ENCODE results near the gene KRTAP5-10.
A peak's percentile ranks its signal among the peaks of the same experiment; 100 is the strongest.
"Not testable (repeated sequence)": the region's sequence is repeated elsewhere in the genome, so short reads cannot be mapped to it uniquely, and the experiment has no call there.

Gene KRTAP5-10

GRCh38 chr11:71574418-71574817 lies 9.1 kb downstream of the KRTAP5-10 start:
- no peak for DNase-seq

DNA sequence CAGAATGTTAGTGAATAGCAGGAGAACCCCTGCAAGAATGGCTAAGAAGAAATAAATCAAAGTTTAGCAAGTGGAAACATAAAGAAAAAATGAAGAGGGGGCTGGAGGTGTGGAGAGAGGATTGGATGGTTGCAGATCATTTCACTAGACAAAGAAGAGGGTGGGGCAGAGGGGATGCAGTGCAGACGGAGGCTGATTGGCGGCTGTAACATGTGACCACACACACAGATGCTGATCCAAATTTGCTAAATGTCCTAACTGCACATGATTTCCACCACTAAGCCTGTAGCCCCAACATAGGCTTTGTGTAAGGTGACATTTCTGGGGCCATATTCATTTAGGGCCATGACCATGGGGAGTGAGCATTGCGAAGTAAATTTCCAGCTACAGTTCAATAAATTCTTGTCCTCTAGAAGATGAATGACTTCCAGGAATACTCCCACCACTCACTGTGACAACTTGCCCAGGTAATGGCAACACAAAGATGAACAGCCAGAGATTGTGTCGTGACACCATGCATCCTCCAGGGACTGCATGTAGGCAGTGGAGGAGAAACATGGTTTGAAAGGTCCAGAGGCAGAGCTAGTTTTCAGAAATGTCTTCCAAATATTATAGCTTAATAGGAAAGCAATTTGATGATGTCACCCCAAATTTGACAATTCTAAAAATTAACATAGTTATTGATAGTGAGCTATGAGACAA lies 10.5 kb downstream of the KRTAP5-10 start:
- DNase-seq: no peak

DNA sequence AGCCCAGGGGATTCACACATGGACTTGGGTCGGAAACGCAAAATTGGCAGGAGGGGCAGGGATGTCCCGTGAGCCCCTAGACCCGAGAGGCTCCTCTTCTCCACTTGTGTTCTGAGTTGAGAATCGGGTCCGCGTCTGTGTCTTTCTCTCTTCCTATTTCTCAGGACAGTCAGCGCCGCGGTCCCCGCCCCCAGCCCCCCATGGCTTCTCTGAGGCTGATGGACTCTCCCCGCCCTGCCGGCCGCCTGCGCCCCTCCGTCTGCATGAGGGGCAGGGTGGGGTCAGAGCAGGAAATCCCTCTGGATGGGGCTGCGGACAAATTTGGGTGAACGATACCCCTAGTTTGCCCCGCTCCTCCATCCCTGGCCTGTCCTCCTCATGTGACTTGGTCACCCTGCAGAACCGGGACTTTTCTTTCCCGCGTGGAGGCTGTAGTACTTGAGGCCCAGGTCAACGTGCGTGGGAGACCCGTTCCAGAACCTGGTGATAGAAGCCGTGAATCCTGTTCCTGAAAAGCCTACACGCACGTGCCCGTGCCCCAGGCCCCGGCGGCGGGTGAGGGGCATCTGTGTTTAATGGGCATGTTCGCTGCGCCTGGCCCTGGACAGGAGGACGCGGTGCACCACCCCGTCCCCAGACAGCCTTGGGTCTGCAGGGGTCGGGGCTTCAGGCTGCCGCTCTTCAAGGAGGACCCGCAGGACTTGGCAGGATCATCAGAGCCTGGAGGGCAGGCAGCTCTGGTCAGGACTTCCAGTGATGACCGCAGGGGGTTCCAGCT lies 11.5 kb downstream of the KRTAP5-10 start:
- DNase-seq: not testable (repeated sequence)

GRCh38 chr11:71577469-71578004 lies 12.2 kb downstream of the KRTAP5-10 start:
- no peak for DNase-seq

- DNase-seq: not testable (repeated sequence)
These were observed 14.2 kb downstream of the KRTAP5-10 start for GRCh38 chr11:71579513-71579912.

DNA sequence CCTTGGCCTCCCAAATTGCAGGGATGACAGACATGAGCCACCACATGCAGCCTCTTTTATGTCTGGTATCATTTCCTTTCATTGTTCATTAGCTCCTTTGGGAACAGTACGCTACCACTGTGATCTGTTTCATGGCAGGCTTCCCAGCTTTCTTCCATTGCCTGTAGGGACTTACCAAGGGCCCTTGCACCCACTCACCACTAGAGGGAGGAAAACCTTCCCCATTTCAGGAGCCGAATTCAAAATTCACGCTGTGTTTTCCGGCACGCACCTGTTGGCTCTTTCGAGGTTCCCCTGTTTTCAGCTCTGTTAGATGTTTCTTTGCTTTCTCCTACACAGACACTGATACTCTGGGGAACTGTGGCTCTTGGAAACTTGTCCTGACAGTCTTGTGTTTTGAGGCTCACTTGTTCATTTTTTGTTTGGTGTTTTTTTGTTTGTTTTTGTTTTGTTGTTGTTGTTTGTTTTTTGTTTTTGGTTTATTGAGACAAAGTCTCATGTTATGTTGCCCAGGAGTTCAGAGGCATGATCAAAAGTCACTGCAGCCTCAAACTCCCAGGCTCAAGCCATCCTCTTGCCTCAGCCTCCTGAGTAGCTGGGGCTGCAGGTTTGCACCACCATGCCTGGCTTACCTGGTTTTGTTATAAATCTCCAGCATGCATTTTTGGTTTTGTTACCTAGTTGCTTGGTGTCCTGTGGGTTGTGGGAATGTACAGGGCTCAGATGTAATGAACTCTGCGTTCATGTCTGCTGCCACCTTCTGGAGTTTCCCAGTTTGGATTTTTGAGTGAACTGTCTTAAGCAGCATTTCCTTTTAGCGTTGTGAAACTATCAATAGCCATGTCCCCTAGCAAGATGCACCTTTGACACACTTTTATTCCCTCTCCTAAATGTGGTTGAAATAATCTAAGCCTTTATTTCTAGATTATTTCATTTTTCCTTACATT lies 15.0 kb downstream of the KRTAP5-10 start:
- DNase-seq: no peak

GRCh38 chr11:71581826-71582225 lies 16.5 kb downstream of the KRTAP5-10 start:
- no peak for DNase-seq

GRCh38 chr11:71582309-71582895 lies 17.0 kb downstream of the KRTAP5-10 start, which contains the start of gene KRTAP5-11:
Gene KRTAP5-11 (minus strand): TSS chr11:71582875. CDS start chr11:71582837, 38 bp downstream.
- DNase-seq: no peak

DNA sequence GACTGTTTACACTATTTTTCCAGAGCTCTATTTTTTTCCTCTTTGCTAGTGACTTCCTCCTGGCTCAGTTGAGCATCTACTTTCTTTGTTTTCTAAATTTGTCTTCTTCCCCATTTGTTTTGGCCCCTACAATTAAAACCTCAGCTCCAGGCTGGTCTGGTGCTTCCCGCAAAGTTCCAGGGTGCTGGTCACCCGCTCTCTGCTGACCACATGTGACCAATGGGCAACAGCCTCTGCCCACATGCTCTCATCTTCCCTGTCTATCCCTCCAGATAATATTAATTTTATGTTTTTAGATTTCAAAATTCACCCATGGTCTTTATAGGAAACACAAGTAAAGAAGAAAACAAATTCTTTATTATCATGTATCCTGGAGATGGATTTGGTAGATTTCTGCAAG lies 17.6 kb downstream of the KRTAP5-10 start:
- not testable (repeated sequence) for DNase-seq

GRCh38 chr11:71585673-71586072 lies 20.3 kb downstream of the KRTAP5-10 start:
- DNase-seq: not testable (repeated sequence)

- DNase-seq: not testable (repeated sequence)
These were observed 23.0 kb downstream of the KRTAP5-10 start for GRCh38 chr11:71588314-71588713.

GRCh38 chr11:71588822-71589545 lies 23.6 kb downstream of the KRTAP5-10 start:
- DNase-seq: peak; percentile 43

GRCh38 chr11:71589546-71589920 lies 24.2 kb downstream of the KRTAP5-10 start:
- not testable (repeated sequence) for DNase-seq

DNA sequence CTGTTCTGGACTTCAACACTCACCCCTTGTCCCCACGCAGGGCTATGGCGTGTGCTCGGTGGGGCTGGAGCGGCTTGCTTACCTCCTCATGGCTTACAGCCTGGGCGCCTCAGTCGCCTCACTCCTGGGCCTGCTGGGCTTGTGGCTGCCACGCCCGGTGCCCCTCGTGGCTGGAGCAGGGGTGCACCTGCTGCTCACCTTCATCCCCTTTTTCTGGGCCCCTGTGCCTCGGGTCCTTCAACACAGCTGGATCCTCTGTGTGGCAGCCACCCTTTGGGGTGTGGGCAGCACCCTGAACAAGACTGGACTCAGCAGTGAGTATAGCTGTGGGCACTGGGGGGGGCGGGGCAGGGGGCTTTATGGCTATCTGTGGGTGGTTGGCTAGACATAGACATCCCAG lies 37.9 kb downstream of the KRTAP5-10 start:
- not testable (repeated sequence) for DNase-seq

DNA sequence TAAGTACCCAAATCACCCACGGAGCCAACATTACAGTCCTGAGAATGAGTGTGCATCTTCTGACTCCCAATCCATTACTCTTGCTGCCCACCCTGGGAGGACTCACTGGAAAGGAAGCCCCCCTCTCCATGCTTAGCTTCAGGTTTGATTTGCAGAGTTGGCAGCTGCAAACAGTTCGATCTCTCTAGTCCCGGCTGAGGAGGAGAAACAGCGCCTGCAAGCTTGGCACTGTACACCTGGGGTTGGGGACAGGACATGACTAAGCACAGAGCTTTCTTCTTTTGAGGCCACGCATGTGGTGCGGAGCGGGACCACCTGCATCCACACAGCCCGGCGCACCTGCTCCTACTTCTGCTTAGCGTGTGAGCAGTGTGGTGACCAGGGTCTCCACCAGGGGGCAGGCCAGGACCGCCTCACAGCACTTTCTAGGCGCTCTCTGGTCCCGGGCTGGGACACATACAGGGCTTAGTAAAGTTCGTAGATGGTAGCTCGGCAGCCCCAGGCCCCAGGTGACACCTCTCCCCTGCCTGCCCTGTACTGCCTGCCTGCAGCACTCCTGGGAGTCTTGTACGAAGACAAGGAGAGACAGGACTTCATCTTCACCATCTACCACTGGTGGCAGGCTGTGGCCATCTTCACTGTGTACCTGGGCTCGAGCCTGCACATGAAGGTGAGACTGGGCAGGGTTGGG lies 39.6 kb downstream of the KRTAP5-10 start:
- DNase-seq: not testable (repeated sequence)

GRCh38 chr11:71606853-71607519 lies 41.6 kb downstream of the KRTAP5-10 start:
- DNase-seq: not testable (repeated sequence)

DNA sequence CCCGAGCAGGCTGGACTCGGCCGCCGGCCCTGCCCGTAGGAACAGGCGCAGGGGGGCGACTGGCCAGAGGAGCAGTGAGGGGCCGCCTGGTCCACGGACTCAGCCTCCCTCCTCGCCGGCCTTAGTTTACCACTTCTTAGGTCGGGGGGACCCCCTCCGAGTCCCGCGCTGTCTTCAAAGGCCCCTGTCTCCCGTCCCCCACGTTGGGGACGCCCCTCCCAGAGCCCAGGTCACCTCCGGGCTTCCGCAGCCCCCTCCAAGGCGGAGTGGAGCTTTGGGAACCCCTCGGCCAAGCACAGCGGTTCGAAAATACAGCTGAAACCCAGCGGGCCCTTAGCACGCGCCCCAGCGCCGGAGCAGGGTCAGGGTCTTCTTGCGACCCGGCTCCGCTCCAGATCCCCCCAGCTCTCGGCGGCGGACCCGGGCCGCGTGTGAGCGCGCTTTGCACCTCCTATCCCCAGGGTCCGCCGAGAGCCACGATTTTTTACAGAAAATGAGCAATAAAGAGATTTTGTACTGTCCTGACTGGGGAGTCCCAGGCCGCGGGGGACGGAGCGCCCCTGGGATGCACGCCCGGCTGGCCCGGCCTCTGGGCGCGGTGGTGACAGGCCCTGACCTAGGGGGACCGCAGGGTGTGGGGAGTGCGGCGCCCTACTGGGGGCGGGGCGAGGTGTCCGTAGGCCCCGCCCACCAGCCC lies 42.3 kb downstream of the KRTAP5-10 start:
- not testable (repeated sequence) for DNase-seq

- not testable (repeated sequence) for DNase-seq
These were observed 42.9 kb downstream of the KRTAP5-10 start for GRCh38 chr11:71608272-71608671.

GRCh38 chr11:71611218-71611910 lies 46.0 kb downstream of the KRTAP5-10 start:
- not testable (repeated sequence) for DNase-seq
